HG02759 (cell line): Measurements from ENCODE around the gene CAMK1D.
"Not testable (repeated sequence)": the region's sequence is repeated elsewhere in the genome, so short reads cannot be mapped to it uniquely, and the experiment has no call there.

Source experiments
- ATAC-seq: cut with Tn5 transposase; IDR thresholded peaks from one replicate; pipeline ENCODE4 v1.9.1; 2021; ENCODE audit warnings: mild to moderate bottlenecking, moderate library complexity; ENCODE audit not compliant: unreplicated experiment

CAMK1D gene

GRCh38 chr10:12348870-12349628 is at the start of gene CAMK1D:
TSS of gene CAMK1D (plus strand) at chr10:12349547.
- ATAC-seq = peak; percentile 61

- not testable (repeated sequence) for ATAC-seq
Observed at GRCh38 chr10:12301036-12301435, 48.3 kb upstream of the CAMK1D start.

GRCh38 chr10:12308057-12308456 is 41.3 kb upstream of the CAMK1D start:
- ATAC-seq = no peak

- ATAC-seq = no peak
Observed at GRCh38 chr10:12308736-12309375, 40.5 kb upstream of the CAMK1D start.

- not testable (repeated sequence) for ATAC-seq
Observed at GRCh38 chr10:12309783-12310182, 39.6 kb upstream of the CAMK1D start.

- no peak for ATAC-seq
Observed at GRCh38 chr10:12314836-12315235, 34.5 kb upstream of the CAMK1D start.

- no peak for ATAC-seq
Observed at GRCh38 chr10:12319076-12319475, 30.3 kb upstream of the CAMK1D start.

GRCh38 chr10:12320892-12321291 is 28.5 kb upstream of the CAMK1D start:
- ATAC-seq = no peak

- ATAC-seq = no peak
Observed at GRCh38 chr10:12321641-12322040, 27.7 kb upstream of the CAMK1D start.

- no peak for ATAC-seq
Observed at GRCh38 chr10:12322583-12323131, 26.7 kb upstream of the CAMK1D start.

- no peak for ATAC-seq
Observed at GRCh38 chr10:12324530-12324929, 24.8 kb upstream of the CAMK1D start.

- no peak for ATAC-seq
Observed at GRCh38 chr10:12327074-12327473, 22.3 kb upstream of the CAMK1D start.

GRCh38 chr10:12327476-12327875 is 21.9 kb upstream of the CAMK1D start:
- no peak for ATAC-seq

- ATAC-seq = not testable (repeated sequence)
Observed at GRCh38 chr10:12328312-12328711, 21.0 kb upstream of the CAMK1D start.

- no peak for ATAC-seq
Observed at GRCh38 chr10:12332572-12333379, 16.6 kb upstream of the CAMK1D start.

- peak; percentile 83 for ATAC-seq
Observed at GRCh38 chr10:12333380-12334185, 15.8 kb upstream of the CAMK1D start.

GRCh38 chr10:12334186-12334530 is 15.2 kb upstream of the CAMK1D start:
- no peak for ATAC-seq

GRCh38 chr10:12335169-12335568 is 14.2 kb upstream of the CAMK1D start:
- ATAC-seq = not testable (repeated sequence)

- no peak for ATAC-seq
Observed at GRCh38 chr10:12337453-12338372, 11.6 kb upstream of the CAMK1D start.

GRCh38 chr10:12338981-12339380 is 10.4 kb upstream of the CAMK1D start:
- no peak for ATAC-seq
